HCT116 (cell line): ENCODE results near the gene SPSB1. TPM values are rescaled to one million over a fixed set of nuclear protein-coding genes. Genes with fewer than 3 reads are reported as not detected.

Source experiments
- ATAC-seq: fragments of 200-7000 bp; cut with Tn5 transposase; 2 replicates; pipeline ENCODE4 v1.9.1; 2020; ENCODE audit warnings: mild to moderate bottlenecking, moderate library complexity
- BruUV-seq: library from RNA; stranded (reverse); fragments of 400-500 nt; replicated peaks from 2 replicates; lab custom pipeline; 2021; lab: Mats Ljungman, UMichigan
- CTCF ChIA-PET: fragments of 300-600 bp; sonication (Branson Sonifier 250); formaldehyde crosslinking; loops from one replicate; lab custom pipeline; 2021; ENCODE audit warnings: antibody characterized with exemption; lab: Charles Lee
- POLR2A ChIA-PET: fragments of 300-600, 350-600 bp; sonication (Branson Sonifier 250); formaldehyde crosslinking; loops from one replicate; lab custom pipeline; 2021; ENCODE audit warnings: antibody characterized with exemption; lab: Charles Lee
- RAD21 ChIA-PET, 2 experiments: fragments of 300-600 bp; sonication (Branson Sonifier 250); formaldehyde crosslinking; loops; one replicate each; lab custom pipeline; 2023; ENCODE audit warnings: low total read pairs in 2 of 2; ENCODE audit not compliant: uncharacterized antibody in 2 of 2, unreplicated experiment in 2 of 2, low non-redundant PET in 1 of 2; lab: Charles Lee
- DNase-seq: peaks from one replicate; pipeline ENCODE4 v3.0.0-alpha.2; 2010; ENCODE audit warnings: low read depth, low spot score
- H2AFZ ChIP-seq: fragments of 200-600 bp; shearing (Covaris generic), sonication (generic); 2 replicates; pipeline ENCODE4 v1.6.1; 2017; ENCODE audit warnings: low read depth, mixed run types, mixed read lengths, antibody characterized with exemption, low read length; ENCODE audit not compliant: poor library complexity, severe bottlenecking
- H3K27ac ChIP-seq: 2 replicates; pipeline ENCODE4 v1.5.1; 2012; ENCODE audit warnings: low read depth, low read length
- H3K27me3 ChIP-seq: fragments of 200-600 bp; sonication (generic); 2 replicates; pipeline ENCODE4 v1.6.1; 2016; ENCODE audit warnings: mixed run types, low read length, mixed read lengths; ENCODE audit not compliant: insufficient read depth
- H3K36me3 ChIP-seq, 2 experiments: fragments of 200-500 bp in 1 of 2; fragments of 200-600 bp in 1 of 2; sonication (Bioruptor generic) in 1 of 2; sonication (generic) in 1 of 2; 2 replicates each; pipeline versions ENCODE4 v1.5.1 to v1.6.1; 2014 to 2016; ENCODE audit warnings: low read length in 2 of 2, inconsistent platforms in 1 of 2, mixed read lengths in 1 of 2, mixed run types in 1 of 2; ENCODE audit not compliant: insufficient read depth in 2 of 2, control insufficient read depth in 1 of 2
- H3K4me1 ChIP-seq, 2 experiments: fragments of 200-600 bp in 1 of 2; sonication (generic) in 1 of 2; 2 replicates each; pipeline versions ENCODE4 v1.5.1 to v1.6.1; 2012 to 2017; ENCODE audit warnings: low read length in 2 of 2, inconsistent platforms in 1 of 2, mild to moderate bottlenecking in 1 of 2, mixed read lengths in 1 of 2, mixed run types in 1 of 2, moderate library complexity in 1 of 2; ENCODE audit not compliant: insufficient read depth in 2 of 2, control insufficient read depth in 1 of 2
- H3K4me2 ChIP-seq: fragments of 200-600 bp; sonication (generic); 2 replicates; pipeline ENCODE4 v1.6.1; 2017; ENCODE audit warnings: mixed run types, low read length, mixed read lengths
- H3K4me3 ChIP-seq, 2 experiments: fragments of 200-600 bp in 1 of 2; sonication (generic) in 1 of 2; replicated peaks in 1 of 2; 2 replicates each; pipeline ENCODE4 v1.5.1; 2011 to 2016; ENCODE audit warnings: low read length in 2 of 2, control low read depth in 1 of 2, low read depth in 1 of 2, mild to moderate bottlenecking in 1 of 2, mixed read lengths in 1 of 2, mixed run types in 1 of 2
- H3K79me2 ChIP-seq: fragments of 200-600 bp; sonication (generic); 2 replicates; pipeline ENCODE4 v1.6.1; 2017; ENCODE audit warnings: mild to moderate bottlenecking, mixed run types, low read length, moderate library complexity, mixed read lengths; ENCODE audit not compliant: insufficient read depth
- H3K9ac ChIP-seq: fragments of 200-600 bp; sonication (generic); 2 replicates; pipeline ENCODE4 v1.6.1; 2016; ENCODE audit warnings: low read length, mixed read lengths
- H3K9me2 ChIP-seq: fragments of 200-600 bp; sonication (generic), shearing (Covaris generic); 2 replicates; pipeline ENCODE4 v1.6.1; 2017; ENCODE audit warnings: mixed run types, mild to moderate bottlenecking, moderate library complexity; ENCODE audit not compliant: insufficient read depth
- H3K9me3 ChIP-seq, 2 experiments: fragments of 200-500 bp in 1 of 2; fragments of 200-600 bp in 1 of 2; sonication (Bioruptor generic) in 1 of 2; sonication (generic) in 1 of 2; 2 replicates each; pipeline ENCODE4 v1.6.1; 2014 to 2017; ENCODE audit warnings: low read length in 2 of 2, mixed read lengths in 2 of 2, inconsistent platforms in 1 of 2, low read depth in 1 of 2, mild to moderate bottlenecking in 1 of 2, mixed run types in 1 of 2, moderate library complexity in 1 of 2; ENCODE audit not compliant: control insufficient read depth in 1 of 2, insufficient read depth in 1 of 2
- H4K20me1 ChIP-seq: fragments of 200-600 bp; sonication (generic), shearing (Covaris generic); 2 replicates; pipeline ENCODE4 v1.6.1; 2017; ENCODE audit warnings: mixed run types, mild to moderate bottlenecking, moderate library complexity; ENCODE audit not compliant: insufficient read depth
- CBX3 ChIP-seq: IDR thresholded peaks from 2 replicates; pipeline ENCODE4 v1.6.1; 2012; ENCODE audit warnings: low read depth
- ELF1 ChIP-seq: IDR thresholded peaks from 2 replicates; pipeline ENCODE4 v1.6.1; 2012; ENCODE audit warnings: low read depth, borderline replicate concordance
- EZH2phosphoT487 ChIP-seq: fragments of 200-600 bp; IDR thresholded peaks from 2 replicates; pipeline ENCODE4 v1.6.1; 2018; ENCODE audit warnings: antibody characterized with exemption, borderline replicate concordance
- RAD21 ChIP-seq: IDR thresholded peaks from 2 replicates; pipeline ENCODE4 v1.6.1; 2012; ENCODE audit warnings: low read depth, mild to moderate bottlenecking
- REST ChIP-seq: IDR thresholded peaks from 2 replicates; pipeline ENCODE4 v1.6.1; 2012; ENCODE audit warnings: low read depth
- SIN3A ChIP-seq: IDR thresholded peaks from 2 replicates; pipeline ENCODE4 v1.6.1; 2012; ENCODE audit warnings: low read depth
- SP1 ChIP-seq: IDR thresholded peaks from 2 replicates; pipeline ENCODE4 v1.6.1; 2012; ENCODE audit warnings: low read depth
- SRF ChIP-seq: IDR thresholded peaks from 2 replicates; pipeline ENCODE4 v1.6.1; 2012; ENCODE audit warnings: low read depth
- intact Hi-C: fragments of 100-400 bp; cut with micrococcal nuclease; formaldehyde crosslinking; loops from 2 replicates; pipeline ENCODE4 v1.10.0; 2022
- total RNA-seq: library from RNA; stranded (reverse); gene quantifications from one replicate; pipeline ENCODE4 v1.2.1, GENCODE V29; 2021; ENCODE audit not compliant: unreplicated experiment

Gene SPSB1
- total RNA-seq, 1 experiment from 2014 or later: 10.8 TPM

DNA sequence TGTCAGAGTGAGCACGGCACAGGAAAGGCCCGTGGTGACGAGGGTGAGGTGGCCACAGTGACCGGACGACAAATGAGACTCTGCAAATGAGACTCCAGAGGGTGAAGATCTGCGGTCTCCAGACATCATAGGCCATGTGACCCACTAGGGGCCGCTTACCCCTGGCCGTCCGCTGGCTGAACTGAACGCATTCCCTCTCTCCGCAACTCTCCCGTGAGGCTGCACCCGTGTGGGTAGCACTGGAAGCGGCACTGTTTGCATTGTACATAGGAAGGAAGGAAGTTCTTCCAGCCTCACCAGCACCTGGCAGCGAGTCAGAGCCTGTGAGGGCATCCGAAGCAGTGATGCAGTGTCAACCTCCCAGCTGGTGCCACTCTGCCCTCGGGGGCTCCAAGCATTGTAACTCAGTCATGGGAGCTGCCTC lies 23.6 kb upstream of the SPSB1 start:
- Histone ChIP-seq H3K4me3 (no peak overlapping the region), H3K9ac (no peak overlapping the region), H3K36me3 (no peaks in the 10 kb centered on the region), H3K4me2 (no peak overlapping the region), H3K27ac (no peak overlapping the region), H3K4me1 (peaks cover 13 to 18% of the 10 kb centered on the region in 2 experiments), H3K9me3 (no peaks in the 10 kb centered on the region), H4K20me1 (no peaks in the 10 kb centered on the region), H3K79me2 (no peaks in the 10 kb centered on the region), H3K27me3 (no peaks in the 10 kb centered on the region), H3K9me2 (no peaks in the 10 kb centered on the region), H2AFZ (no peak overlapping the region)
- ChIA-PET RAD21 (no interaction called here), CTCF (interaction anchor here (3.1 to 4.4 kb wide), 2 partner anchors 188 to 221 kb away, joined by 27 to 60 read pairs; no protein-coding TSS in a partner anchor), POLR2A (no interaction called here)
- no peak for ATAC-seq
- DNase-seq: no peak
- TF ChIP-seq RAD21: no peak
- no peak for TF ChIP-seq SP1
- no peak for TF ChIP-seq ELF1
- TF ChIP-seq REST: no peak
- no peak for TF ChIP-seq CBX3
- no peak for TF ChIP-seq SRF
- TF ChIP-seq EZH2phosphoT487: no peak
- no peak for TF ChIP-seq SIN3A
- no TSS peak for BruUV-seq
- intact Hi-C loops: loop anchor here (5.0 kb wide), 1 partner anchor 303 kb away; no protein-coding TSS in a partner anchor
